Measurements from ENCODE around the gene ATP1B3.
"Not testable (repeated sequence)": the region's sequence is repeated elsewhere in the genome, so short reads cannot be mapped to it uniquely, and the experiment has no call there.

The ATP1B3 gene

DNA sequence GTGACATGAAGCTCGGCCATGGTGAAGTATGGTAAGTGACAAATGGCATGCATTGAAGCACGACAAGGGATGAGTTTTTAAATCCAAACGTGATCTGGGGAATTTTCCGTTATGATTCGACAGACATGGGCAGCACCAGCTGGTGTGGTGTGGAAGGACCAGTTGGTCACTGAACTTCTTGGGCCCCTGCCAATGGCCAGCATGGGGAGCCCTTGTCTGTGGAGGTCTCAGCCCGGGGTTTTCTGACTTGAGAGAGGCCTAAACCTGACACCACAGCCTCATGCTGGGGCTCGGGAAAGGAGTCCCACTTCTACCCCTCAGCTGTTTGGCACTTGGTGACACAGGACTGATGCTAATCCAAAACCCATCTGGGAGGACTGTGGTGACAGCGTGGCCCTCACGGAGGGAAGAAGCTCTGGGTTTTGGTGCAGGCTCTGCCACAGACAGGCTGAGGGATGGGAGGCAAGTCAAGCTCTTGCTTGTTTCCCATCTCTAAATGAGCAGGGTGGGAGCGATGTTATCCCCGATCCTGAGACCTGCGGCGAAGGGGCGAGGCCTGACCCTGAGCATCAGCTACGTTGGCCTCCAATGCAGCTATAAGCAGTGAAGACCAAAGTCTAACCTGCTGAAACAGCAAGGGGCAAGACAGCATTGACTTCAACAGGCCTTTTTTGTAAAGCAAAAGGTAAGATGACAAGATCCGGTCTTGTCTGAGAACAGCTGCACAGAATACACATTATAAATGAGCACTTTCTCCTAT lies 69.5 kb downstream of the ATP1B3 start:
- DNase-seq (ENCODE audit: low spot score), result no peak

DNA sequence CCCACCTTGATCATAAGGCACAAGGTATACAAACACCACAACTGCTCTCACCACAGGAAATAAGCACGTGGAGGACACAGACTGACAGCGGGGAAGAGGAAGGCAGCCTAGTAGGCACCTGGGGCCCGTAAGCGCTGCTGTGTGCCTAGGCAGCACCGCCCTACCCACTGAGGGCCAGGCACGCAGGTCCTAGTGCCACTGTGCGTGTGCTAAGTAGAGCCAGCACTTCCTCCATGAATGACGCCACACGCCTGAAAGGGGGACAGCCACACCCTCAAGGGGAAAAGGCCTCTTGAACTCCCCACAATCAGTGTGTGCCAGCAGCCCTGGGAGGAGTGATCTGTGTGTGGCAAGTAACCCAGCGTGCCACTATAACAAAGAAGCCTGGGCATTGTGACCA lies 73.0 kb downstream of the ATP1B3 start:
- no peak for DNase-seq (ENCODE audit: low spot score)

GRCh38 chr3:141949972-141950371 lies 73.5 kb downstream of the ATP1B3 start:
- no peak for DNase-seq (ENCODE audit: low spot score)

GRCh38 chr3:141950572-141951493 lies 74.4 kb downstream of the ATP1B3 start:
- DNase-seq (ENCODE audit: low spot score), result no peak

GRCh38 chr3:141952611-141953010 lies 76.2 kb downstream of the ATP1B3 start:
- no peak for DNase-seq (ENCODE audit: low spot score)

GRCh38 chr3:141955175-141955574 lies 78.7 kb downstream of the ATP1B3 start:
- peak; percentile 66 for DNase-seq (ENCODE audit: low spot score)

DNA sequence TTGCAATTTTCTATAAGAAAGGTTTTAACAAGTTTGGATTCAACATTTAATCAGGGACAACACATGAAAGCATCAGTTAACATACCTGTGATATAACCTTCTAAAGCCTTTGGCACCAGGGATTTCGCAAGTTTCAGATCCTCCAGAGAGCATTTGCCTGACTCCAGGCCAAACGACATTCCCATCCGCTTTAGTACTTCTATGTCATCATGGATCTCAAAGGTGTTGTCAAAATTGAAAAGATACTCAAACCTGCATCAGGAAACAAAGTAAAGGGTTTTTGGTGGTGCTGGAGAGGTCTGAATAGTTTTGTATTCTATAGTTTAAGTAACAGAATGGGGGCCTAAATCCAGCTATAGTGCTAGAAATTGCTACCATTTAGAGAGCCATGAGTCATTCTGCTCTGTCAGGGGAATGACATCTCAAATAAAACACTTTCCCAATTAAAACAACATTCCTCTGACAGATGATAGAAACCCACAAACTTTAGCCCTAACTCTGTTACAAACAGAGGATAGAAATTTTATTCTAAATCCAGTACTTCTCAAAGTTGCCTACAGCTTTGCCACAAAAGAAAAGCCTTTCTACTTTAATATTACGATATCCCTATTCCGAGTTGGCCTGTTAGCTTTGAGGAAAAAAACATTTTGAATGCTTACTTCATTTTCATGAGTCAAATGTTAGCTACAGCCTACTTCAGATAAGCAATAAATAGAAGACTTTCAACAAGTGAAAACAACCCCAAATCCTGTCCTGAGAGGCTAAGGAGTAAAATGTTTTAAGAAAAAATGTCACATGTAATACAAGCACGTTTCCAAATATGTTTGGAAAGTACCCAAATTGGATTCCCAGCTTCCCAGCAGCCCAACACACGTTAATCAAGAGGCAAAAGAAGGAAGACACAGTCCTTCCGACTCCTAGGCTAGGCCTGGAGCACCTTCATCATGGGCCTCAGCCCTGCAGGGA lies 83.4 kb downstream of the ATP1B3 start:
- DNase-seq (ENCODE audit: low spot score), result peak; percentile 71

DNA sequence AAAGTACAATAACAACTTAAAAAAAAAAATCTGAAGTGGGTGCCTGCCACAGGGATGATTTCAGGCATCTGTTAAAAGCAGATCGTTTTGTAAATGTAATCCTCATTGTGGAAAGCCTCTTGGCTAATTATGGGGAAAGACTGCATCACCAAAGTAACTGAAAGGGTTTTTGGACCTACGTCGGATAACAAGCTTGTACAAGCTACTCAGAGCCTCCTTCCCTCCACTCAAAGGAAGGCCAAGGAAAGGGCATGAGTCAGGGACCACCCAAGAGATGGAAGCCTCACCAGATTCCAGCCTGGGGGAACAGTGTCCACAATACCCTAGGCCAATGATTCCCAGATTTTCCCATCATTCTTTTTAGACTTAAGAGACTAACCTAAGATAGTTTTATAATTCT lies 84.3 kb downstream of the ATP1B3 start:
- no peak for DNase-seq (ENCODE audit: low spot score)

DNA sequence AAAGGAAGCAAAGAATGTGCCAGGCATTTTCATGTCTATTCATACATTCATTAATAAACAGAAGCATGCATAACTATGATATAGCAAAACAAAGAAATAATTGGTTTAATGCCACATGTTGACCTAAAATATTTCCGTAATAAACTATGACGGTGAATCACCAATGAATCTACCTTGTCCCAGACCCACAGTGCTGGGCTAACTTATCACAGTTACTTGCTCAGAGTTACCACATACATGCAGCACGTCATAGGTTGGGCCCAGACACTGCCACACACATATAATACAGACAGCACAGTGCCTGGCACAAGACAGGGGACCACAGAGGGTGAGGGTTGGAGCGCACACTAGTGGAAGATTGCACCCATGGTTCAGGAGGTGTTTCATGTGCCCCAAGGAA lies 86.9 kb downstream of the ATP1B3 start:
- DNase-seq (ENCODE audit: low spot score), result no peak

DNA sequence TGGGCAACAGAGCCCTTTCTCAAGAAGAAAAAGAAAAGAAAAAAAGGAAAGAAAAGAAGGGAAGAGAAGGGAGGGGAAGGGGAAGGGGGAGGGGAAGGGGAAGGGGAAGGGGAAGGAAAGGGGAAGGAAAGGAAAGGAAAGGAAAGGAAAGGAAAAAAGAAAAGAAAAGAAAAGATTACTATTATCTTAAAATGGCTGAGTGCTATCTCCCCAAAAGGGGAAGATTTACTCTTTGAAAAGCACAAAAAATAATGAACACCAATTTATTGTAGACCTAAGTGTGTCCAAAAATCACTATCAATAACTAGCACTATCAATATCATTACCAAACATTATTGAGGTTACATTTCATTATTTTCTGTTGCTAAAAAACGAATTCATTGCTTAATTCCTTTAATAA lies 89.0 kb downstream of the ATP1B3 start:
- no peak for DNase-seq (ENCODE audit: low spot score)

DNA sequence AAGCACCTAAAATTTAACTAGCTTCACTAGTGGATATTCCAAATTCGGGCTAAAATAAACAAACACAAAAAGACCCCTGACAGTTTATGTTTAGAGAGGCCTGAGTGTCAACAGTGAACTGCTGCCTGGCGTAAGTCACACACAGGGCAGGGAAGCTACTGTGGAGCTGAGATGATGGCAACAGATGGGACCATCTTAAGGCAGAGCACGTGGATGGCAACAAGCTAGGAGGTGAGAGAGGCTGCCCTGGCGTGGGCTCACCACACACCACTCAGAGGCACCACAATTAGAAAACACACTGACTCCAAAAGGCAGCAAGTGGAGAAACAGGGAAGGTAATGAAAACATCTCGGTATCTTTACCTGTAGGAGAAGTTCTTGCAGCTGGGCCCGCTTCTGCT lies 93.3 kb downstream of the ATP1B3 start:
- DNase-seq (ENCODE audit: low spot score), result no peak

DNA sequence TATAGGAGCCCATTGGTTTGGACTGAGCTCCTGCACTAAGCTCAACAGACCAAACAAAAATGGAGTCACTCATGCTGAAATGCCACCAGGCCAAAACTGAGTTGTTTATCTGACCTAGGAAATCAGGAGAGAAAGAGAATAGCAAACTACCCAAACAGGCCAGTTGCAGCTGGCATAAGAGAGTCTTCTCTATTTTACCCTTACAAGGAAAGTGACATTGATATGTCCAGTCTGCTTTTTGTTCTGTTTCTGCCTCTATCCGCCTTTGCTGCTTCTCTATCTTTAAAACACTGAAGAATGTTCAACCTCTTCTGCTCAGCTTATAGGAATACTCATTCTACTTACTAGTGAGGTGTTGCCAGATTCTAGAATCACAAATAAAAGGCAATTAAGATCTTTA lies 95.1 kb downstream of the ATP1B3 start:
- no peak for DNase-seq (ENCODE audit: low spot score)

GRCh38 chr3:141972399-141972798 lies 96.0 kb downstream of the ATP1B3 start:
- no peak for DNase-seq (ENCODE audit: low spot score)

DNA sequence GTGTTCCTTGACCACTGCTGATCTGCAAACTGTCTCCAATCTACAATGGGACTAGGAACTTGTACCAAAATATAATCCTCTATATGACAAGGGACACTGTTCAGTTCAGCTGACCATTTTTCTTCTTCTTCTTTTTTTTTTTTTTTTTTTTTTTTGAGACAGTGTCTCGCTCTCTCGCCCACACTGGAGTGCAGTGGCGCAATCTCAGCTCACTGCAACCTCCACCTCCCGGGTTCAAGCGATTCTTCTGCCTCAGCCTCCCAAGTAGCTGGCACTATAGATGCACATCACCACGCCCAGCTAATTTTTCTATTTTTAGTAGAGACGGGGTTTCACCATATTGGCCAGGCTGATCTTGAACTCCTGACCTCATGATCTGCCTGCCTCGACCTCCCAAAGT lies 98.3 kb downstream of the ATP1B3 start:
- not testable (repeated sequence) for DNase-seq (ENCODE audit: low spot score)

Measured in COLO829 (cell line).